ENCODE measurements around the gene ACOT7. TPM values are rescaled to one million over a fixed set of nuclear protein-coding genes. Genes with fewer than 3 reads are reported as not detected.
A peak's percentile ranks its signal among the peaks of the same experiment; 100 is the strongest.
"Not testable (repeated sequence)": the region's sequence is repeated elsewhere in the genome, so short reads cannot be mapped to it uniquely, and the experiment has no call there.

Gene ACOT7
- total RNA-seq, 1 donor from 2014 or later = 35.1 TPM

- Mint-ChIP-seq H3K27ac (ENCODE audit: unreplicated experiment) (no peak overlapping the region), H3K4me3 (ENCODE audit: unreplicated experiment) (peak overlapping the region; percentile 1), H3K4me1 (ENCODE audit: unreplicated experiment) (no peaks in the 10 kb centered on the region), H3K36me3 (ENCODE audit: low read depth, unreplicated experiment) (peaks cover 30% of the 10 kb centered on the region), H3K9me3 (ENCODE audit: unreplicated experiment) (no peaks in the 10 kb centered on the region), H3K27me3 (ENCODE audit: unreplicated experiment) (peaks cover 11% of the 10 kb centered on the region)
- TF ChIP-seq, protein P1, sequence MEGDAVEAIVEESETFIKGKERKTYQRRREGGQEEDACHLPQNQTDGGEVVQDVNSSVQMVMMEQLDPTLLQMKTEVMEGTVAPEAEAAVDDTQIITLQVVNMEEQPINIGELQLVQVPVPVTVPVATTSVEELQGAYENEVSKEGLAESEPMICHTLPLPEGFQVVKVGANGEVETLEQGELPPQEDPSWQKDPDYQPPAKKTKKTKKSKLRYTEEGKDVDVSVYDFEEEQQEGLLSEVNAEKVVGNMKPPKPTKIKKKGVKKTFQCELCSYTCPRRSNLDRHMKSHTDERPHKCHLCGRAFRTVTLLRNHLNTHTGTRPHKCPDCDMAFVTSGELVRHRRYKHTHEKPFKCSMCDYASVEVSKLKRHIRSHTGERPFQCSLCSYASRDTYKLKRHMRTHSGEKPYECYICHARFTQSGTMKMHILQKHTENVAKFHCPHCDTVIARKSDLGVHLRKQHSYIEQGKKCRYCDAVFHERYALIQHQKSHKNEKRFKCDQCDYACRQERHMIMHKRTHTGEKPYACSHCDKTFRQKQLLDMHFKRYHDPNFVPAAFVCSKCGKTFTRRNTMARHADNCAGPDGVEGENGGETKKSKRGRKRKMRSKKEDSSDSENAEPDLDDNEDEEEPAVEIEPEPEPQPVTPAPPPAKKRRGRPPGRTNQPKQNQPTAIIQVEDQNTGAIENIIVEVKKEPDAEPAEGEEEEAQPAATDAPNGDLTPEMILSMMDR (IDR thresholded peaks at IDR 0.05; ENCODE audit: unreplicated experiment) = no peak
- no peak for DNase-seq (ENCODE audit: low spot score)
Measured at GRCh38 chr1:6310116-6310848, 83.3 kb downstream of the ACOT7 start.

DNA sequence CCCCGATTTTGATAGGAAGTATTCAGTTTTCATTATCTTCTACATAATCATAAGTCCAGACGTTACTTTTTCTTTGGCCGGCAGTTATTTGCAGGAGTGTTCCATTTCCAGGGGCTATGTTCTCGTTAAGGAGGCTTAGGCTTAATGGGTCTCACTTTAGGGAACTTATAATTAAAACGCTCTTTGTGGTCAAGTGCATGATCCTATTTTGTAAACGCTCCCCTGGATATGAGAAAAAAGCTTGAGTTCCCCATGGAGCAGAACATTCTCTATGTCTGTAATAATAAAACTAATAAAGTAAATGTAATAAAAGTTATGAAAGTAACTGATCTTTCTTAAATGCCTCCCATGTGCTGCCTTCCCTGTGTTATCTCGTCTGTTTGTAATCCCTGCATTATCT lies 84.0 kb downstream of the ACOT7 start:
- Mint-ChIP-seq H3K27ac (ENCODE audit: unreplicated experiment) (no peak overlapping the region), H3K27me3 (ENCODE audit: unreplicated experiment) (peaks cover 11% of the 10 kb centered on the region), H3K4me1 (ENCODE audit: unreplicated experiment) (no peaks in the 10 kb centered on the region), H3K9me3 (ENCODE audit: unreplicated experiment) (no peaks in the 10 kb centered on the region), H3K4me3 (ENCODE audit: unreplicated experiment) (peak overlapping the region; percentile 1), H3K36me3 (ENCODE audit: low read depth, unreplicated experiment) (peaks cover 30% of the 10 kb centered on the region)
- DNase-seq (ENCODE audit: low spot score) = no peak
- TF ChIP-seq, protein P1 (IDR thresholded peaks at IDR 0.05; ENCODE audit: unreplicated experiment) = no peak

- peaks cover 30% of the 10 kb centered on the region for H3K36me3 Mint-ChIP-seq (ENCODE audit: low read depth, unreplicated experiment)
- H3K9me3 Mint-ChIP-seq (ENCODE audit: unreplicated experiment) = no peaks in the 10 kb centered on the region
- no peaks in the 10 kb centered on the region for H3K4me1 Mint-ChIP-seq (ENCODE audit: unreplicated experiment)
- no peak for DNase-seq (ENCODE audit: low spot score)
- no peak overlapping the region for H3K27ac Mint-ChIP-seq (ENCODE audit: unreplicated experiment)
- no peak overlapping the region for H3K4me3 Mint-ChIP-seq (ENCODE audit: unreplicated experiment)
- H3K27me3 Mint-ChIP-seq (ENCODE audit: unreplicated experiment) = peaks cover 10% of the 10 kb centered on the region
- TF ChIP-seq, protein P1 (IDR thresholded peaks at IDR 0.05; ENCODE audit: unreplicated experiment) = no peak
Measured at GRCh38 chr1:6308449-6308848, 85.1 kb downstream of the ACOT7 start.

- H3K9me3 Mint-ChIP-seq (ENCODE audit: unreplicated experiment); DNase-seq (ENCODE audit: low spot score); H3K27me3 Mint-ChIP-seq (ENCODE audit: unreplicated experiment); H3K4me1 Mint-ChIP-seq (ENCODE audit: unreplicated experiment); H3K4me3 Mint-ChIP-seq (ENCODE audit: unreplicated experiment): not testable (repeated sequence)
- Mint-ChIP-seq H3K36me3 (ENCODE audit: low read depth, unreplicated experiment) (peaks cover 30% of the 10 kb centered on the region), H3K27ac (ENCODE audit: unreplicated experiment) (peak overlapping the region; percentile 13)
Measured at GRCh38 chr1:6307682-6308081, 85.9 kb downstream of the ACOT7 start.

- H3K27me3 Mint-ChIP-seq (ENCODE audit: unreplicated experiment) = peaks cover 10% of the 10 kb centered on the region
- peaks cover 30% of the 10 kb centered on the region for H3K36me3 Mint-ChIP-seq (ENCODE audit: low read depth, unreplicated experiment)
- no peaks in the 10 kb centered on the region for H3K4me1 Mint-ChIP-seq (ENCODE audit: unreplicated experiment)
- TF ChIP-seq, protein P1 (IDR thresholded peaks at IDR 0.05; ENCODE audit: unreplicated experiment) = no peak
- no peak for DNase-seq (ENCODE audit: low spot score)
- peak overlapping the region; percentile 81 for H3K4me3 Mint-ChIP-seq (ENCODE audit: unreplicated experiment)
- H3K27ac Mint-ChIP-seq (ENCODE audit: unreplicated experiment) = no peak overlapping the region
- no peaks in the 10 kb centered on the region for H3K9me3 Mint-ChIP-seq (ENCODE audit: unreplicated experiment)
Measured at GRCh38 chr1:6307099-6307498, 86.5 kb downstream of the ACOT7 start.

Data from endothelial cell (in vitro differentiated cells).